DND-41 (cell line): ENCODE data around the gene RACGAP1.

Source experiments
- ATAC-seq: fragments of 200-7000 bp; cut with Tn5 transposase; 3 replicates; pipeline ENCODE4 v1.9.1; 2021; ENCODE audit warnings: low read depth; ENCODE audit not compliant: insufficient read depth
- DNase-seq: peaks from one replicate; pipeline ENCODE4 v3.0.0-alpha.2; 2020
- H2AFZ ChIP-seq: 2 replicates; pipeline ENCODE4 v1.6.0; 2012; ENCODE audit warnings: low read depth, low read length
- H3K27ac ChIP-seq: 2 replicates; pipeline ENCODE4 v1.5.1; 2012; ENCODE audit warnings: low read length, inconsistent platforms
- H3K27me3 ChIP-seq: fragments of 200-600 bp; sonication (generic); 2 replicates; pipeline ENCODE4 v1.6.0; 2012; ENCODE audit warnings: low read length, mild to moderate bottlenecking, inconsistent platforms; ENCODE audit not compliant: insufficient read depth, poor library complexity
- H3K36me3 ChIP-seq: 2 replicates; pipeline ENCODE4 v1.5.1; 2012; ENCODE audit warnings: low read length, inconsistent platforms; ENCODE audit not compliant: insufficient read depth
- H3K4me1 ChIP-seq: 2 replicates; pipeline ENCODE4 v1.5.1; 2012; ENCODE audit warnings: mild to moderate bottlenecking, low read length; ENCODE audit not compliant: insufficient read depth
- H3K4me2 ChIP-seq: 2 replicates; pipeline ENCODE4 v1.6.0; 2012; ENCODE audit warnings: mild to moderate bottlenecking, moderate library complexity, low read length, inconsistent platforms; ENCODE audit not compliant: insufficient read depth
- H3K4me3 ChIP-seq, 2 experiments: fragments of 200-600 bp in 1 of 2; shearing (Covaris generic) in 1 of 2; 2 replicates each; pipeline ENCODE4 v1.5.1; 2012 to 2016; ENCODE audit warnings: inconsistent platforms in 2 of 2, low read length in 2 of 2, mild to moderate bottlenecking in 2 of 2, low read depth in 1 of 2, moderate library complexity in 1 of 2
- H3K79me2 ChIP-seq: 2 replicates; pipeline ENCODE4 v1.6.0; 2012; ENCODE audit warnings: low read length, inconsistent platforms; ENCODE audit not compliant: insufficient read depth
- H3K9ac ChIP-seq: 2 replicates; pipeline ENCODE4 v1.6.0; 2012; ENCODE audit warnings: low read depth, mild to moderate bottlenecking, inconsistent platforms, low read length, moderate library complexity
- H3K9me3 ChIP-seq: 2 replicates; pipeline ENCODE4 v1.5.1; 2012; ENCODE audit warnings: low read length, moderate library complexity, mild to moderate bottlenecking, inconsistent platforms; ENCODE audit not compliant: insufficient read depth, severe bottlenecking
- H4K20me1 ChIP-seq: 2 replicates; pipeline ENCODE4 v1.6.0; 2012; ENCODE audit warnings: low read length; ENCODE audit not compliant: insufficient read depth
- CTCF ChIP-seq: IDR thresholded peaks from 2 replicates; pipeline ENCODE4 v1.5.1; 2012; ENCODE audit warnings: borderline replicate concordance, low read length, moderate library complexity, mild to moderate bottlenecking; ENCODE audit not compliant: poor library complexity, severe bottlenecking; ENCODE audit errors: extremely low read depth
- EZH2 ChIP-seq: IDR thresholded peaks from 3 replicates; pipeline ENCODE4 v1.6.1; 2012; ENCODE audit warnings: borderline replicate concordance, low read depth, mild to moderate bottlenecking, moderate library complexity, low read length, inconsistent platforms; ENCODE audit not compliant: severe bottlenecking

The RACGAP1 gene

DNA sequence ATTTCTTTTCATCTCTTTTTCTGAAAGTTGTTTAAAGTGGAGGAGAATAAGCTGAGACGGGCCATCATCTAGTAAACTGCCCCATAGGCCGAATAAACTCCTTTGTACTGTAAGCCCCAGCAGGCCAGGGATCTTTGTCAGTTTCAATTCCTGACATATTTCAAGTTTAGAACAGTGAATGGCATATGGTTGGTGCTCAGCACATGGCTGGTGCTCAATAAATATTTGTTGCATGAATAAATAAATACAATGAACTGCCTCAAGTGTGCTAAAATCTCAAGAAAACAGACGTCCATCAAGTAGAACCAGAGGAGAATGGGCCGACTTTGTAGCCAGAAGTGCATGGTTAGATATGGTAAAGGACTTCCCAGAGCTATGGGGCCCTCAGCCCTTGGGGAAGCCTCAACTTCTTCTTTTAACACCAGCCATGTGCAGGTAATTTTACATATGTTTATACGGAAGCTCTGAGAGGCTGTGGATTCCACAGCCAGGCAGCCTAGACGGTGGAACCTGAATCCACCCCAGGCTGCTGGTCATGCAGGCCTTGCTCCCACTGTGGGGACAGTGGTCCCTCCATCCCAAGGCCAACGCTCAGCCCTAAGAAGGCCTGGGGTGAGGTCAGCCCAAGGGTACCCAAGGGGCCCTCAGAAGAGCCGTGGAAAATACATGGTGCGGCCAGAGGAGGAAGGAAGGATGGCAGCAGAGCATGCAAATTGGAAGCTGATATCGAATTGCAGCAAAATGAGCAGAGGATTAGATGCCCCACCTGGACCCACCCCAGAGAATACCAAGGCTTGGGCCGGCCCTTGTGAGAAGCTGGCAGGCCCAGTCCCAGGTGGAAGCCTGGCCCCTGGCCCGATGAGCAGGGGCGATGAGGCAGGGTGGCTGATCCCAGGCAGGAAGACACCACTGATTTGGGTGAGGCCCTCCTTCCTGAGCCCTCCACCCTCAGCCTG, 83.5 kb downstream of the RACGAP1 start:
- H3K27me3 ChIP-seq = peaks cover 3% of the 10 kb centered on the region
- H3K36me3 ChIP-seq = no peaks in the 10 kb centered on the region
- H4K20me1 ChIP-seq = no peaks in the 10 kb centered on the region
- H3K4me3 ChIP-seq = no peak overlapping the region
- no peak overlapping the region for H3K9ac ChIP-seq
- ATAC-seq = no peak
- H3K79me2 ChIP-seq = no peaks in the 10 kb centered on the region
- no peak for DNase-seq
- no peak overlapping the region for H3K4me2 ChIP-seq
- no peak for TF ChIP-seq EZH2
- TF ChIP-seq CTCF = no peak
- no peak overlapping the region for H2AFZ ChIP-seq
- no peak overlapping the region for H3K27ac ChIP-seq
- H3K4me1 ChIP-seq = peaks cover 9% of the 10 kb centered on the region
- H3K9me3 ChIP-seq = no peaks in the 10 kb centered on the region

DNA sequence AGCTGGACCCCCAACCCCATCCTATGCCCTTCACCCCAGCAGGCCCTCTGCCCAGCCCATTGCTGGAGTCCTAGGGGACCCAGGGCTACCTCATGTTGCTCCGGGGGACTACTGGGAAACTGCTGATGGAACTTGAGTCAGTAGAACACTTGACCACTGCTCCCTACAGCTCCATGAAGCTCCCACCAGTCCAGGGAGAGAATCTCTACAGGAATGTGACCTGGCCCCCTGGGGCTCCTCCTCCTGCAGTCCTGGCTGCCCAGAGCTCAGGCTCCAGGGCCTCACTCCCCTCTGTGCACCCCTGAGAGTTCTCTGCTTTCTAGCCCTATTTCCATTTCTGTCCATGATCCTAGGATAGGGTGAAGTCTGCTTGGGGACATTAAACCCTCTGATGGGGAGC, 85.6 kb downstream of the RACGAP1 start:
- ATAC-seq (no peak), DNase-seq (no peak)
- H3K4me2 ChIP-seq = no peak overlapping the region
- no peak overlapping the region for H3K27ac ChIP-seq
- no peak overlapping the region for H3K4me3 ChIP-seq
- no peaks in the 10 kb centered on the region for H3K9me3 ChIP-seq
- TF ChIP-seq CTCF (no peak), EZH2 (no peak)
- H3K27me3 ChIP-seq = peaks cover 3% of the 10 kb centered on the region
- no peaks in the 10 kb centered on the region for H4K20me1 ChIP-seq
- H3K9ac ChIP-seq = no peak overlapping the region
- H3K79me2 ChIP-seq = no peaks in the 10 kb centered on the region
- no peaks in the 10 kb centered on the region for H3K4me1 ChIP-seq
- H3K36me3 ChIP-seq = no peaks in the 10 kb centered on the region
- H2AFZ ChIP-seq = no peak overlapping the region

DNA sequence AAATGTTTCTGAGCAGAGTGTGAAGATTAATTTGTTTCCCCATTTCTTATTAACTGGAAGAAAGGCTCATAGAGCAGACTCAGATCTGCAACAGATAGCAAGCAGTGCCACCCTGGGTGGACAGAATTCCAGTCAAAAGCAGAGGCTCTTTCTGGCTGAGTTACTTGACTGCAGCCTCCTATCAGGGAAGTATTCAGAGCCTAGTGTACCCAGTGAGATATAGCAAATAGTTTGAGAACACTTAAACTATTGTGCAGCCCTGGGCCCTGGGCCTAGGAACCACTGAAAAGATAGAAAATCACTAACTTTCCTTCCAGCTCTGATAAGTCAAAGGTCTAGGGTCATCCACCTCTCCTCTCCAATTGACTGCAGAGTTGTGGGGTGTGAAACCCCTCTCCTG, 86.0 kb downstream of the RACGAP1 start:
- Histone ChIP-seq H3K9ac (no peak overlapping the region), H2AFZ (no peak overlapping the region), H3K27me3 (peaks cover 3% of the 10 kb centered on the region), H3K79me2 (no peaks in the 10 kb centered on the region), H3K27ac (no peak overlapping the region), H3K4me3 (no peak overlapping the region), H3K4me1 (no peaks in the 10 kb centered on the region), H4K20me1 (no peaks in the 10 kb centered on the region), H3K4me2 (no peak overlapping the region), H3K36me3 (no peaks in the 10 kb centered on the region), H3K9me3 (no peaks in the 10 kb centered on the region)
- no peak for ATAC-seq
- no peak for DNase-seq
- TF ChIP-seq EZH2 (no peak), CTCF (no peak)
